SW 1271 (cell line): ENCODE results near the gene NAV2.

Experiments
- DNase-seq, 2 experiments: peaks; one replicate each; lab custom pipeline; 2025; lab: John Stamatoyannopoulos, UW

The NAV2 gene

GRCh38 chr11:19829109-19829837, 116.6 kb downstream of the NAV2 start:
- no peak for DNase-seq

GRCh38 chr11:19832086-19832750, 119.6 kb downstream of the NAV2 start:
- DNase-seq: no peak

- no peak for DNase-seq
Measured at GRCh38 chr11:19832901-19833300, 120.3 kb downstream of the NAV2 start.

GRCh38 chr11:19834771-19835170, 122.1 kb downstream of the NAV2 start:
- DNase-seq: no peak

GRCh38 chr11:19836666-19837065, 124.0 kb downstream of the NAV2 start:
- no peak for DNase-seq

- DNase-seq: no peak
Measured at GRCh38 chr11:19838994-19839768, 126.5 kb downstream of the NAV2 start.

GRCh38 chr11:19840961-19841360, 128.3 kb downstream of the NAV2 start:
- no peak for DNase-seq

- DNase-seq: no peak
Measured at GRCh38 chr11:19842505-19842904, 129.9 kb downstream of the NAV2 start.

- no peak for DNase-seq
Measured at GRCh38 chr11:19843079-19843478, 130.4 kb downstream of the NAV2 start.

GRCh38 chr11:19844012-19844411, 131.4 kb downstream of the NAV2 start:
- no peak for DNase-seq

- no peak for DNase-seq
Measured at GRCh38 chr11:19844806-19845205, 132.2 kb downstream of the NAV2 start.

GRCh38 chr11:19845626-19846025, 133.0 kb downstream of the NAV2 start:
- DNase-seq: no peak

- DNase-seq: no peak
Measured at GRCh38 chr11:19846654-19847305, 134.1 kb downstream of the NAV2 start.

- no peak for DNase-seq
Measured at GRCh38 chr11:19848219-19848618, 135.6 kb downstream of the NAV2 start.

GRCh38 chr11:19849107-19849789, 136.6 kb downstream of the NAV2 start:
- no peak for DNase-seq

- no peak for DNase-seq
Measured at GRCh38 chr11:19849947-19850593, 137.4 kb downstream of the NAV2 start.

GRCh38 chr11:19852288-19852687, 139.7 kb downstream of the NAV2 start:
- DNase-seq: no peak

- no peak for DNase-seq
Measured at GRCh38 chr11:19853016-19853415, 140.4 kb downstream of the NAV2 start.

- DNase-seq: no peak
Measured at GRCh38 chr11:19853920-19854319, 141.3 kb downstream of the NAV2 start.

- DNase-seq: no peak
Measured at GRCh38 chr11:19861171-19861570, 148.5 kb downstream of the NAV2 start.

GRCh38 chr11:19862091-19862490, 149.5 kb downstream of the NAV2 start:
- DNase-seq: no peak
